ENCODE data around the gene MYO10. TPM values are rescaled to one million over a fixed set of nuclear protein-coding genes. Genes with fewer than 3 reads are reported as not detected.
A peak's percentile ranks its signal among the peaks of the same experiment; 100 is the strongest.

The MYO10 gene
- total and polyA plus RNA-seq, 2 experiments from 2014 or later = 119 to 276 TPM

GRCh38 chr5:16805486-16805885 is 130.6 kb downstream of the MYO10 start (continued):
- TF ChIP-seq REST (IDR thresholded peaks at IDR 0.05; ENCODE audit: unreplicated experiment) (no peak), NANOG (IDR thresholded peaks at IDR 0.05; ENCODE audit: borderline replicate concordance) (no peak)

GRCh38 chr5:16803831-16804230 is 132.3 kb downstream of the MYO10 start:
- Histone ChIP-seq H3K4me1 (ENCODE audit: insufficient read depth) (no peaks in the 10 kb centered on the region; the same call in 1 of the 2 replicates), H3K9me2 (ENCODE audit: insufficient read depth) (no peaks in the 10 kb centered on the region), H3K27me3 (ENCODE audit: insufficient read depth) (no peaks in the 10 kb centered on the region), H3K4me3 (no peak overlapping the region), H3K4me2 (no peak overlapping the region), H3K36me3 (ENCODE audit: insufficient read depth) (no peaks in the 10 kb centered on the region), H3F3A (replicated peaks; ENCODE audit: low read depth) (no peaks in the 10 kb centered on the region), H3K27ac (ENCODE audit: low read depth) (no peak overlapping the region), H2AFZ (no peak overlapping the region), H4K20me1 (replicated peaks; ENCODE audit: insufficient read depth) (no peaks in the 10 kb centered on the region; the same call in 1 of the 2 replicates), H3K79me2 (replicated peaks; ENCODE audit: insufficient read depth) (peaks cover 49% of the 10 kb centered on the region)
- H3K27ac Mint-ChIP-seq = no peak overlapping the region
- H3K9me3 Mint-ChIP-seq = no peaks in the 10 kb centered on the region
- no peaks in the 10 kb centered on the region for H3K27me3 Mint-ChIP-seq (ENCODE audit: insufficient read depth, low read depth, poor library complexity)
- H3K4me1 Mint-ChIP-seq = peaks cover 11% of the 10 kb centered on the region
- no peaks in the 10 kb centered on the region for H3K36me3 Mint-ChIP-seq (ENCODE audit: low read depth)
- ATAC-seq (no peak), DNase-seq (ENCODE audit: low spot score) (no peak)
- H3K4me3 Mint-ChIP-seq = no peak overlapping the region
- 0 out of 4 replicates have a peak, but pooled peaks of 1 of the 2 experiments have one; percentile 18 for TF ChIP-seq CTCF (conservative IDR thresholded peaks at IDR 0.05; ENCODE audit: low read depth in 2 of 2)
- no peak for TF ChIP-seq POLR2AphosphoS5 (IDR thresholded peaks at IDR 0.05; ENCODE audit: low read depth)

- no peaks in the 10 kb centered on the region for H3K9me2 ChIP-seq (ENCODE audit: insufficient read depth)
- no peak overlapping the region for H3K4me2 ChIP-seq
- H3K9me3 Mint-ChIP-seq = peaks cover 3% of the 10 kb centered on the region; the same call in 1 of the 3 replicates
- no peak overlapping the region for H3K4me3 Mint-ChIP-seq
- H3K27ac Mint-ChIP-seq = no peak overlapping the region; the same call in 1 of the 2 replicates
- H3K4me1 Mint-ChIP-seq = peaks cover 2% of the 10 kb centered on the region; the same call in 2 of the 3 replicates
- H3K36me3 ChIP-seq (ENCODE audit: insufficient read depth) = no peaks in the 10 kb centered on the region
- no peaks in the 10 kb centered on the region for H4K20me1 ChIP-seq (replicated peaks; ENCODE audit: insufficient read depth)
- DNase-seq (ENCODE audit: low spot score) = no peak
- H3K4me3 ChIP-seq = no peak overlapping the region
- peaks cover 52% of the 10 kb centered on the region for H3K79me2 ChIP-seq (replicated peaks; ENCODE audit: insufficient read depth)
- no peaks in the 10 kb centered on the region for H3F3A ChIP-seq (replicated peaks; ENCODE audit: low read depth)
- 0 out of 2 replicates have a peak overlapping the region, but pooled peaks have one; percentile 55 for H3K27ac ChIP-seq (ENCODE audit: low read depth)
- H2AFZ ChIP-seq = no peak overlapping the region
- no peaks in the 10 kb centered on the region; the same call in 1 of the 2 replicates for H3K4me1 ChIP-seq (ENCODE audit: insufficient read depth)
- H3K27me3 ChIP-seq (ENCODE audit: insufficient read depth) = no peaks in the 10 kb centered on the region
- H3K36me3 Mint-ChIP-seq (ENCODE audit: low read depth) = 0 out of 3 replicates have a peak, but pooled peaks cover 3% of the 10 kb centered on the region
- ATAC-seq = no peak
- H3K27me3 Mint-ChIP-seq (ENCODE audit: insufficient read depth, low read depth, poor library complexity) = peaks cover 4% of the 10 kb centered on the region
- TF ChIP-seq ZNF331 (CRISPR knock-in tag; IDR thresholded peaks at IDR 0.05; ENCODE audit: low read depth) = no peak
- TF ChIP-seq CTCF (conservative IDR thresholded peaks at IDR 0.05; ENCODE audit: low read depth in 2 of 2) = no peak
Measured at GRCh38 chr5:16800477-16800876, 135.6 kb downstream of the MYO10 start.

Measured in GM23338 (cell line).